HepG2 (cell line): Measurements from ENCODE around the gene TJP3. TPM values are rescaled to one million over a fixed set of nuclear protein-coding genes. Genes with fewer than 3 reads are reported as not detected.

ENCODE experiments used
- ARHGAP35 ChIP-seq: sonication (generic); formaldehyde crosslinking; IDR thresholded peaks from 2 replicates; pipeline ENCODE4 v1.9.0; 2022; ENCODE audit warnings: mild to moderate bottlenecking, inconsistent platforms, moderate library complexity, missing genetic modification reagents, borderline replicate concordance
- CC2D1A ChIP-seq: sonication (generic); formaldehyde crosslinking; IDR thresholded peaks from 2 replicates; pipeline ENCODE4 v1.8.1; 2023; ENCODE audit warnings: mild to moderate bottlenecking, missing genetic modification reagents
- KDM5B ChIP-seq: sonication (generic); formaldehyde crosslinking; IDR thresholded peaks from 2 replicates; pipeline ENCODE4 v1.4.0; 2020; ENCODE audit warnings: missing genetic modification reagents, mild to moderate bottlenecking, borderline replicate concordance
- MAF1 ChIP-seq: sonication (generic); formaldehyde crosslinking; IDR thresholded peaks from 2 replicates; pipeline ENCODE4 v1.5.0; 2020; ENCODE audit warnings: missing genetic modification reagents, borderline replicate concordance
- MBD4 ChIP-seq: IDR thresholded peaks from 2 replicates; pipeline ENCODE4 v1.6.1; 2012; ENCODE audit warnings: low read length, inconsistent platforms, borderline replicate concordance
- MLXIP ChIP-seq: sonication (generic); formaldehyde crosslinking; IDR thresholded peaks from 2 replicates; pipeline ENCODE4 v1.9.0; 2021; ENCODE audit warnings: missing genetic modification reagents, borderline replicate concordance
- MXD3 ChIP-seq: IDR thresholded peaks from 2 replicates; pipeline ENCODE4 v1.6.1; 2016; ENCODE audit warnings: mild to moderate bottlenecking, missing biosample characterization, missing genetic modification reagents
- RAD21 ChIP-seq: fragments of 450-650 bp; formaldehyde crosslinking; IDR thresholded peaks from 2 replicates; pipeline ENCODE4 v1.5.0; 2020; ENCODE audit warnings: mild to moderate bottlenecking
- SALL1 ChIP-seq: sonication (generic); formaldehyde crosslinking; IDR thresholded peaks from 2 replicates; pipeline ENCODE4 v1.8.0; 2022; ENCODE audit warnings: mild to moderate bottlenecking, missing genetic modification reagents
- SIX1 ChIP-seq: sonication (generic); formaldehyde crosslinking; IDR thresholded peaks from 2 replicates; pipeline ENCODE4 v1.4.0; 2020; ENCODE audit warnings: missing genetic modification reagents, borderline replicate concordance
- SMAD9 ChIP-seq: sonication (generic); formaldehyde crosslinking; IDR thresholded peaks from 2 replicates; pipeline ENCODE4 v1.5.1; 2020; ENCODE audit warnings: mild to moderate bottlenecking, missing genetic modification reagents
- TCF7 ChIP-seq: sonication (generic); IDR thresholded peaks from 2 replicates; pipeline ENCODE4 v1.6.1; 2016; ENCODE audit warnings: antibody characterized with exemption, low read depth
- THAP11 ChIP-seq: IDR thresholded peaks from 2 replicates; pipeline ENCODE4 v1.6.1; 2016; ENCODE audit warnings: missing biosample characterization, missing genetic modification reagents
- TSC22D2 ChIP-seq: sonication (generic); formaldehyde crosslinking; IDR thresholded peaks from 2 replicates; pipeline ENCODE4 v1.5.1; 2020; ENCODE audit warnings: missing genetic modification reagents, mild to moderate bottlenecking, borderline replicate concordance
- ZBTB7A ChIP-seq: sonication (generic); formaldehyde crosslinking; IDR thresholded peaks from 2 replicates; pipeline ENCODE4 v1.8.0; 2022; ENCODE audit warnings: mild to moderate bottlenecking, missing genetic modification reagents
- ZNF296 ChIP-seq: sonication (generic); formaldehyde crosslinking; conservative IDR thresholded peaks from 2 replicates; pipeline ENCODE4 v1.5.0; 2020; ENCODE audit warnings: mild to moderate bottlenecking, missing genetic modification reagents
- ZNF501 ChIP-seq: sonication (generic); formaldehyde crosslinking; IDR thresholded peaks from 2 replicates; pipeline ENCODE4 v1.5.1; 2020; ENCODE audit warnings: mild to moderate bottlenecking, moderate library complexity, missing genetic modification reagents
- ZNF530 ChIP-seq: sonication (generic); formaldehyde crosslinking; IDR thresholded peaks from 2 replicates; pipeline ENCODE4 v1.5.0; 2020; ENCODE audit warnings: low read depth, mild to moderate bottlenecking, missing genetic modification reagents
- ZNF570 ChIP-seq: sonication (generic); formaldehyde crosslinking; IDR thresholded peaks from 2 replicates; pipeline ENCODE4 v1.4.0; 2020; ENCODE audit warnings: mild to moderate bottlenecking, missing genetic modification reagents, borderline replicate concordance
- ZNF629 ChIP-seq: sonication (generic); formaldehyde crosslinking; conservative IDR thresholded peaks from 2 replicates; pipeline ENCODE4 v1.5.0; 2020; ENCODE audit warnings: missing genetic modification reagents
- ZNF672 ChIP-seq: sonication (generic); formaldehyde crosslinking; IDR thresholded peaks from 2 replicates; pipeline ENCODE4 v1.8.1; 2022; ENCODE audit warnings: missing genetic modification reagents
- ZNF691 ChIP-seq: sonication (generic); formaldehyde crosslinking; IDR thresholded peaks from 2 replicates; pipeline ENCODE4 v1.4.0; 2020; ENCODE audit warnings: missing genetic modification reagents, low read depth, mild to moderate bottlenecking, borderline replicate concordance
- ZNF709 ChIP-seq: sonication (generic); formaldehyde crosslinking; IDR thresholded peaks from 2 replicates; pipeline ENCODE4 v1.5.0; 2020; ENCODE audit warnings: mild to moderate bottlenecking, missing genetic modification reagents
- ZNF720 ChIP-seq: sonication (generic); formaldehyde crosslinking; IDR thresholded peaks from 2 replicates; pipeline ENCODE4 v1.4.0; 2020; ENCODE audit warnings: missing genetic modification reagents
- ZNF772 ChIP-seq: sonication (generic); formaldehyde crosslinking; IDR thresholded peaks from 2 replicates; pipeline ENCODE4 v1.5.0; 2020; ENCODE audit warnings: mild to moderate bottlenecking, missing genetic modification reagents
- ZNF878 ChIP-seq: sonication (generic); formaldehyde crosslinking; IDR thresholded peaks from 2 replicates; pipeline ENCODE4 v1.8.1; 2023; ENCODE audit warnings: mild to moderate bottlenecking, missing genetic modification reagents, moderate library complexity
- ZZZ3 ChIP-seq: sonication (generic); formaldehyde crosslinking; IDR thresholded peaks from 2 replicates; pipeline ENCODE4 v1.4.0; 2020; ENCODE audit warnings: missing genetic modification reagents, mild to moderate bottlenecking, borderline replicate concordance
- polyA plus RNA-seq, 8 experiments: library from polyadenylated mRNA; depleted of rRNA in 3 of 8; stranded (reverse) in 7 of 8; unstranded in 1 of 8; fragments of >200 nt; fragmentation: Illumina TruSeq in 4 of 8; extraction: Trizol in 4 of 8; gene quantifications; 2 replicates each; pipeline versions ENCODE4 v1.2.1 to v1.2.3, GENCODE V29; 2011 to 2016; ENCODE audit warnings: low read depth in 4 of 8, missing spikeins in 1 of 8, mixed read lengths in 1 of 8; ENCODE audit not compliant: insufficient read depth in 1 of 8
- total RNA-seq, 5 experiments: library from RNA; depleted of rRNA; stranded (reverse); fragments of >200 nt; fragmentation: Illumina TruSeq; extraction: Trizol; gene quantifications; 2 replicates each; pipeline ENCODE4 v1.2.3, GENCODE V29; 2016; ENCODE audit warnings: low read depth in 1 of 5

TJP3 gene
- total and polyA plus RNA-seq, 2 of the 13 experiments (the other 11 are each of a cell fraction or from before 2014, with no cell fraction given): 2.3 to 21.5 TPM

GRCh38 chr19:3762501-3763459 lies 54.6 kb downstream of the TJP3 start, which contains the start of gene MRPL54 (continued):
- TF ChIP-seq ZNF530: no peak
- TF ChIP-seq MAF1: 0 out of 2 replicates have a peak, but pooled peaks have one; percentile 26
- TF ChIP-seq SMAD9 (CRISPR knock-in tag): no peak
- TF ChIP-seq RAD21: peak; percentile 45; the same call in 1 of the 2 replicates
- no peak for TF ChIP-seq ZNF720 (CRISPR knock-in tag)
- peak; percentile 85 for TF ChIP-seq ZNF501 (CRISPR knock-in tag)
- TF ChIP-seq ZBTB7A (CRISPR knock-in tag): no peak
- TF ChIP-seq ZNF772 (CRISPR knock-in tag): 0 out of 2 replicates have a peak, but pooled peaks have one; percentile 64
- TF ChIP-seq THAP11 (CRISPR knock-in tag): peak; percentile 97
- TF ChIP-seq SIX1 (CRISPR knock-in tag): no peak
- no peak for TF ChIP-seq ZNF691 (CRISPR knock-in tag)
- no peak for TF ChIP-seq MLXIP (CRISPR knock-in tag)
- TF ChIP-seq ZNF672 (CRISPR knock-in tag): no peak
- TF ChIP-seq SALL1 (CRISPR knock-in tag): peak; percentile 88
- TF ChIP-seq ZNF570 (CRISPR knock-in tag): no peak
- no peak for TF ChIP-seq MBD4
- TF ChIP-seq MXD3 (CRISPR knock-in tag): peak; percentile 53; the same call in 1 of the 2 replicates
- peak; percentile 80; the same call in 1 of the 2 replicates for TF ChIP-seq KDM5B
- no peak for TF ChIP-seq ZNF629 (CRISPR knock-in tag)
- no peak for TF ChIP-seq ZNF296 (CRISPR knock-in tag)
- TF ChIP-seq ZZZ3 (CRISPR knock-in tag): no peak
- TF ChIP-seq TCF7: no peak
- TF ChIP-seq TSC22D2 (CRISPR knock-in tag): 0 out of 2 replicates have a peak, but pooled peaks have one; percentile 17
- no peak for TF ChIP-seq ZNF709 (CRISPR knock-in tag)
- TF ChIP-seq CC2D1A (CRISPR knock-in tag): no peak
- no peak for TF ChIP-seq ARHGAP35
- TF ChIP-seq ZNF878 (CRISPR knock-in tag): no peak
